SU-DHL-6 (cell line): ENCODE data around the gene ANGPTL2.

Source experiments
- H2AFZ ChIP-seq: fragments of 200-600 bp; sonication (generic); 2 replicates; pipeline ENCODE4 v1.6.1; 2014; ENCODE audit warnings: low read depth, mild to moderate bottlenecking, moderate library complexity, mixed read lengths, antibody characterized with exemption, low read length; ENCODE audit not compliant: severe bottlenecking
- H3F3A ChIP-seq: fragments of 200-600 bp; shearing (Covaris generic); 2 replicates; pipeline ENCODE4 v1.6.0; 2016; ENCODE audit warnings: antibody characterized with exemption, mild to moderate bottlenecking; ENCODE audit not compliant: insufficient read depth
- H3K27ac ChIP-seq: fragments of 200-600 bp; sonication (generic); 2 replicates; pipeline ENCODE4 v1.5.1; 2016; ENCODE audit warnings: low read depth, mild to moderate bottlenecking, low read length, moderate library complexity, mixed read lengths
- H3K27me3 ChIP-seq: fragments of 200-600 bp; sonication (generic), shearing (Covaris generic); 2 replicates; pipeline ENCODE4 v1.6.0; 2014; ENCODE audit warnings: mild to moderate bottlenecking, low read length
- H3K36me3 ChIP-seq: fragments of 200-600 bp; sonication (generic); 2 replicates; pipeline ENCODE4 v1.6.1; 2014; ENCODE audit warnings: mild to moderate bottlenecking, low read length, mixed read lengths
- H3K4me2 ChIP-seq: fragments of 300-600, 200-600 bp; shearing (Covaris generic), sonication (generic); 2 replicates; pipeline ENCODE4 v1.6.0; 2014; ENCODE audit warnings: low read length, low read depth, mild to moderate bottlenecking; ENCODE audit not compliant: poor library complexity, severe bottlenecking
- H3K4me3 ChIP-seq: fragments of 200-600 bp; sonication (generic); 2 replicates; pipeline ENCODE4 v1.5.1; 2014; ENCODE audit warnings: antibody characterized with exemption, low read length, mild to moderate bottlenecking, mixed read lengths; ENCODE audit not compliant: insufficient read depth, poor library complexity, severe bottlenecking
- H3K79me2 ChIP-seq: fragments of 200-600 bp; sonication (generic); 2 replicates; pipeline ENCODE4 v1.6.1; 2014; ENCODE audit warnings: mild to moderate bottlenecking, low read length, moderate library complexity; ENCODE audit not compliant: insufficient read depth
- H3K9ac ChIP-seq: fragments of 200-600 bp; sonication (generic); 2 replicates; pipeline ENCODE4 v1.7.0; 2014; ENCODE audit warnings: mild to moderate bottlenecking, low read length
- H3K9me2 ChIP-seq: fragments of 200-600 bp; sonication (generic); replicated peaks from 2 replicates; pipeline ENCODE4 v1.6.1; 2014; ENCODE audit warnings: low read length; ENCODE audit not compliant: insufficient read depth
- H3K9me3 ChIP-seq: fragments of 200-600 bp; sonication (generic); 2 replicates; pipeline ENCODE4 v1.6.1; 2014; ENCODE audit warnings: low read length, mixed read lengths; ENCODE audit not compliant: insufficient read depth
- H4K20me1 ChIP-seq: fragments of 200-600 bp; sonication (generic); 2 replicates; pipeline ENCODE4 v1.6.1; 2014; ENCODE audit warnings: low read depth, mild to moderate bottlenecking, antibody characterized with exemption, low read length, moderate library complexity, mixed read lengths
- CTCF ChIP-seq: fragments of 200-600 bp; sonication (generic); IDR thresholded peaks from one replicate; pipeline ENCODE4 v1.5.1; 2017; ENCODE audit warnings: antibody characterized with exemption, mild to moderate bottlenecking, low read length, moderate library complexity; ENCODE audit not compliant: insufficient read depth, poor library complexity, severe bottlenecking
- EZH2phosphoT487 ChIP-seq: fragments of 200-600 bp; sonication (generic), shearing (Covaris generic); conservative IDR thresholded peaks from 2 replicates; pipeline ENCODE4 v1.6.1; 2018; ENCODE audit warnings: mild to moderate bottlenecking, antibody characterized with exemption, low read length, moderate library complexity, mixed read lengths

The ANGPTL2 gene

DNA sequence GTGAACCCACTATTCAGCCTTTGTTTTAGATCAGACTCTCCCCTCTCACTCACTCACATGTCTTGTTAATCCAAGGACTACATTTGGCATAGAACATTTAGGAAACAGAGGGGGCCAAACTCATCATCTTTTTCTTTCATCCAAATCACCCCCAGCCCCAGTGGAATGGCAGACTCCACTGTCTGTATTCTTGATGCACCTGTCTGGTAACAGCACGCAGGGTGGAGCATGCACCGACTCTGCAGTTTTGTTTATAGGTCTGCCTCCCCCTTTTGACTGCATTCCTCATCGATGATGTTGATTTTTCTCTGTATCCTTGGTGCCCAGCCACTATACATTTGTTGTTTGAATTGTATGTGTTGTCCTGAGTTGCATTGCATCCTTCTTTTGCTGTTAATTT lies 66.0 kb downstream of the ANGPTL2 start:
- Histone ChIP-seq H3K27me3 (no peaks in the 10 kb centered on the region), H3F3A (no peaks in the 10 kb centered on the region), H3K36me3 (no peaks in the 10 kb centered on the region), H3K9me3 (no peaks in the 10 kb centered on the region), H3K4me3 (no peak overlapping the region), H3K9ac (no peak overlapping the region), H3K4me2 (no peak overlapping the region), H3K79me2 (no peaks in the 10 kb centered on the region), H4K20me1 (no peaks in the 10 kb centered on the region), H2AFZ (no peak overlapping the region), H3K9me2 (no peaks in the 10 kb centered on the region), H3K27ac (no peak overlapping the region)
- TF ChIP-seq CTCF (no peak), EZH2phosphoT487 (no peak)

DNA sequence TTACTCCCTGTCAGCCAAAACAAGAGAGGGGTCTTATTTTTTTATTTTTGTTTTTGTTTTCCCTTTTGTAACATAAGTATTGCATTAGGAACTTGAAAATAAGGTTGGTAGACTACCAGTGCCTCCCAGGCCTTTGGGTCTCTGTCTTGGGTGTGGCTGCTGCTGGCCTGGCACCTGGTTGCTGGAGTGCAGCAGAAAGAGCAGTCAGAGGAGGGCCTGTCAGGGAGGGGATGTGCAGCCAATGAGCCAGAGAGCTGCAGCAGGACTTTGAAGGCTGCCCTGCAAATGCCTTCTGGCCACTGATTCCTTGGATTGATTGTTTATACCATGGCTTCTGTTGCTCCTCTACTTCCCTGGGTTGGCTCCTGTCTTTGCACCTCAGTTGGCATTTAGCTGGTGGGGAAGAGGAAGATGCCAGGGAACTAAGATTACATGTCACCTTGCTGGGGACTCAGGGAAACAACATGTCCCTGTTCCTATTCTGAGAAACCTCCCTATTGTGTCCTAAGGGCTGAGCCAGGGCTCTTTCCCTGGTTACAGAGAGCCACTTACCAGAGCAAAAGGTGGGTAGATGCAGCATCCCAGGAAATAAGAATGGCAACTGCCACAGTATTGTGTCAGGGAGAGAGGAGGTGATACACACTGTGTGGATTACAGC lies 66.6 kb downstream of the ANGPTL2 start:
- no peak overlapping the region for H3K9ac ChIP-seq
- no peak overlapping the region for H3K4me2 ChIP-seq
- no peak overlapping the region for H3K4me3 ChIP-seq
- H3K36me3 ChIP-seq: no peaks in the 10 kb centered on the region
- no peaks in the 10 kb centered on the region for H4K20me1 ChIP-seq
- no peaks in the 10 kb centered on the region for H3F3A ChIP-seq
- H3K9me2 ChIP-seq: no peaks in the 10 kb centered on the region
- H3K27me3 ChIP-seq: no peaks in the 10 kb centered on the region
- no peaks in the 10 kb centered on the region for H3K9me3 ChIP-seq
- no peaks in the 10 kb centered on the region for H3K79me2 ChIP-seq
- H2AFZ ChIP-seq: no peak overlapping the region
- no peak for TF ChIP-seq EZH2phosphoT487
- no peak for TF ChIP-seq CTCF
- no peak overlapping the region for H3K27ac ChIP-seq

DNA sequence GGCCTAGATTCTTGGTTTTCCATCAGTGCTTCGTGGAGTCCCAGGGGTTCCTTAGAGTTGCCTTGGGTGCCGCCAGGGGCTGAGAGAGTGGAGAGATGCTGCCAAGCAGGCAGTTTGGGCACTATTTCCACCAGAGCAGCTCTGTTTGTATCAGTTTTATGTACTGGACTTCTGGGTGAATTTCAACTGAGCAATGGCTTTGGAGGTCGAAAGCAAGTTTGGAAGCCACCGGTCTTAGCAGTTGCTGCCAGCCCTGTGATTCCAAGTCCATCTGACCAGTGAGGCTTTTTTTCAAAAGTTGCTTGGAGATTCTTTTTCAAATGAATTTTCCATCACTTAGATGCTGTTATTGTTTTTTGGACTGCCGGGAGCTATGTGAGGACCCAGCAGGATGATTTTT lies 68.5 kb downstream of the ANGPTL2 start:
- no peaks in the 10 kb centered on the region for H3K9me3 ChIP-seq
- H3K36me3 ChIP-seq: no peaks in the 10 kb centered on the region
- H2AFZ ChIP-seq: no peak overlapping the region
- H3K9ac ChIP-seq: no peak overlapping the region
- H4K20me1 ChIP-seq: no peaks in the 10 kb centered on the region
- H3K27me3 ChIP-seq: no peaks in the 10 kb centered on the region
- no peak overlapping the region for H3K4me2 ChIP-seq
- H3K9me2 ChIP-seq: no peaks in the 10 kb centered on the region
- no peak overlapping the region for H3K27ac ChIP-seq
- TF ChIP-seq EZH2phosphoT487 (no peak), CTCF (no peak)
- no peaks in the 10 kb centered on the region for H3F3A ChIP-seq
- no peaks in the 10 kb centered on the region for H3K79me2 ChIP-seq
- no peak overlapping the region for H3K4me3 ChIP-seq
